KOPT-K1 (cell line): ENCODE measurements around the gene LARP1.

ENCODE experiments used
- H3K27ac ChIP-seq: fragments of 200-600 bp; sonication (generic); 2 replicates; pipeline ENCODE4 v1.5.1; 2016; ENCODE audit warnings: antibody characterized with exemption, mild to moderate bottlenecking, low read depth, low read length; ENCODE audit not compliant: poor library complexity, severe bottlenecking
- H3K36me3 ChIP-seq: fragments of 200-600 bp; sonication (generic); 2 replicates; pipeline ENCODE4 v1.5.1; 2017; ENCODE audit warnings: antibody characterized with exemption, mild to moderate bottlenecking, low read length, moderate library complexity; ENCODE audit not compliant: insufficient read depth
- H3K9me3 ChIP-seq: fragments of 200-600 bp; sonication (generic); 2 replicates; pipeline ENCODE4 v1.5.1; 2017; ENCODE audit warnings: antibody characterized with exemption, low read length, mild to moderate bottlenecking; ENCODE audit not compliant: insufficient read depth, poor library complexity, severe bottlenecking

The LARP1 gene

GRCh38 chr5:154857530-154858296 is 102.5 kb downstream of the LARP1 start:
- Histone ChIP-seq H3K36me3 (peaks cover 18% of the 10 kb centered on the region), H3K27ac (peak overlapping the region; percentile 95), H3K9me3 (no peaks in the 10 kb centered on the region)

GRCh38 chr5:154858297-154858971 is 103.3 kb downstream of the LARP1 start, which contains the start of gene CNOT8:
TSS of gene CNOT8 (plus strand) at chr5:154858627. CDS start at chr5:154863279, 4,652 bp downstream.
- H3K36me3 ChIP-seq, result peaks cover 25% of the 10 kb centered on the region
- peak within 1 kb of the TSS; percentile 95 for H3K27ac ChIP-seq
- no peaks in the 10 kb centered on the region for H3K9me3 ChIP-seq

DNA sequence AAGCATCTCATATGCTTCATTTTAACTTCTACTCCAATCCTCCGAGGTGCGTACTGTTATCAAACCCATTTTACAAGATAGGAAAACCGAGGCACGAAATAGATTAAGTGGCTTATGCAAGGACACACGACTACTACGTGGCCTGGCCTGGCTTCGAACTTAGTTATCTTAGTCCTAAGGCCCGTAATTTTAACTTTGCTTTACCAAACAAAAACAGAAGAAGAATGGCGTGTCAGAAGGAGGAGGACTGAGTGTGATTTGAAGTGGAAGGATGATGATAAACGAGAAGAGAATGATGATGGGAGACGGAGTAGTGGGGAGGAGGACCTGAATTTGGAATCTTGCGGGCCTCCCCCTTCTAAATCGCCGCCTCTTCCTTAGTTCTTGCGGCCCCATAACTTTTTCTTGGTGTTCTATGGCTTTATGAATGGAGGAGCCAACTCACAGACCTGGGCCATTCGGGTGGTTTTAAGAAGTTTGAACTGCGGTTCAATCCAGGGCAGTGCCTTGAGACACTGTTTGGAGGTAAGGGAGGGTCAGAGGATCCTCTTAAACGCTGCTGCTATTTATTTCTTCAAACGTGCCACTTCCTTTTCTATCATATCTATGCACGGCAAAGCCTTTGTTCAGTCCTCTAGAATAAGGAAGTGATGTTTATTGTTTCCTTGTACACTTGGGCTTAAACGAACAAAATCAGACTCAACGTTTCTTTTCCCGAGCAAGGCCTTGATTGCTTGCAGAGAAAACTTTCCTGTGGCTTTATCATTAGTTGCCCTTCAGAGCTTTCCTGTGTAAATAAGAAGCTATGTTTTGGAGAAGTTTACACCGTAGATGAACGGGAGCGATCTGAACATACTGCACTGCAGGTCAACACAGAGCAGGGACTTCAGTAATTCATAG is 104.0 kb downstream of the LARP1 start:
- Histone ChIP-seq H3K27ac (peak overlapping the region; percentile 95), H3K9me3 (no peaks in the 10 kb centered on the region), H3K36me3 (peaks cover 33% of the 10 kb centered on the region)

DNA sequence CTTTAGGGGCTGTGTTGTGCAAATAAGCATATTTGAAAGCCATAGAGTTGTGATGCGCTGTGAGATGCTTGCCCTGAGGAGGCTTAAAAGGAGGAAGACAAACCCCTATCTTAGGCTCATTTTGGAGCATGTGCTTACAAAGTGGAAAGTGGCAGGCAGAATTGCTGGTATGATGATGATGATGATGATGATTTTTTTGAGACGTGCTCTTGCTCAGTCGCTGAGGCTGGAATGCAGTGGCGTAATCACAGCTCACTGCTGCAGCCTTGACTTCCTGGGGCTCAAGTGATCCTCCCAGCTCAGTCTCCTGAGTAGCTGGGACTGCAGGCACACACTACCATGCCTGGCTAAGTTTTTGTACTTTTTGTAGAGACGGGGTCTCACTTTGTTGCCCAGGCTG is 104.9 kb downstream of the LARP1 start:
- H3K27ac ChIP-seq, result peak overlapping the region; percentile 95
- no peaks in the 10 kb centered on the region for H3K9me3 ChIP-seq
- H3K36me3 ChIP-seq, result peaks cover 42% of the 10 kb centered on the region

DNA sequence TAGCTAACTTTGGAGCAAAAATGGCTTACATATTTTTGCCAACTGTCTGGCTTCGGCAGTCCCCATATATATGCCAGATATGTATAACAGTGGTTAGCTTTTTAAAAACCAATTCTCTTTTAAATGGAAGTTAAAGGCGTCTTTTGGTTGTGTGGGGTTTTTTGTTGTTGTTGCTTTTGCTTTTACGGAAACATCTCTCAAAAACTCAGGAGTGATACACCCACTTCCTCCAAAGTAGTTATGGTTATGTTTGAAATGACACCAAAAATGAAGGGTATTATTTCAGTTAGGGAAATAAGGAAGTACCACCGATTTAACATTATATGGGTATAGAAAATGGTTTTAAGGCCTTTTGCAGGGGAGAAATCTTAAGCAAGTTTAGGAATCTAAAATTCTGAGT is 105.6 kb downstream of the LARP1 start:
- Histone ChIP-seq H3K36me3 (peaks cover 48% of the 10 kb centered on the region), H3K27ac (no peak overlapping the region), H3K9me3 (no peaks in the 10 kb centered on the region)

DNA sequence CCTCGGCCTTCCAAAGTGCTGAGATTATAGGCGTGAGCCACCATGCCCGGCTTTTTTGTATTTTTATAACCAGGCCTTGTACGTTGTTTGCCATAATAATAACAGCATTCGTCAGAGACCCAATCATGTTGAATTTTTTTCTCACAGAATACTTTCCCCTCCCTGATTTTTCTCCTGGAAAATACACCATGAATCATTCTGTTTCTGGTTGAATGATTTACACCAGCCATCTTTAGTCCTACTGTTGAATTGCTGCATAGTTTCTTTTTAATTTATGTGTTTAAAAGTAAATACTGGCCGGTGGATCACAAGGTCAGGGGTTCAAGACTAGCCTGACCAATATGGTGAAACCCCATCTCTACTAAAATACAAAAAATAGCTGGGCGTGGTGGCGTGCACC is 106.8 kb downstream of the LARP1 start:
- H3K9me3 ChIP-seq, result no peaks in the 10 kb centered on the region
- no peak overlapping the region for H3K27ac ChIP-seq
- H3K36me3 ChIP-seq, result peaks cover 60% of the 10 kb centered on the region

- H3K27ac ChIP-seq, result no peak overlapping the region
- H3K36me3 ChIP-seq, result peaks cover 67% of the 10 kb centered on the region
- no peaks in the 10 kb centered on the region for H3K9me3 ChIP-seq
Observed at GRCh38 chr5:154862766-154863165, 107.6 kb downstream of the LARP1 start.

GRCh38 chr5:154863291-154864080 is 108.3 kb downstream of the LARP1 start:
- Histone ChIP-seq H3K36me3 (peaks cover 70% of the 10 kb centered on the region), H3K9me3 (no peaks in the 10 kb centered on the region), H3K27ac (no peak overlapping the region)

DNA sequence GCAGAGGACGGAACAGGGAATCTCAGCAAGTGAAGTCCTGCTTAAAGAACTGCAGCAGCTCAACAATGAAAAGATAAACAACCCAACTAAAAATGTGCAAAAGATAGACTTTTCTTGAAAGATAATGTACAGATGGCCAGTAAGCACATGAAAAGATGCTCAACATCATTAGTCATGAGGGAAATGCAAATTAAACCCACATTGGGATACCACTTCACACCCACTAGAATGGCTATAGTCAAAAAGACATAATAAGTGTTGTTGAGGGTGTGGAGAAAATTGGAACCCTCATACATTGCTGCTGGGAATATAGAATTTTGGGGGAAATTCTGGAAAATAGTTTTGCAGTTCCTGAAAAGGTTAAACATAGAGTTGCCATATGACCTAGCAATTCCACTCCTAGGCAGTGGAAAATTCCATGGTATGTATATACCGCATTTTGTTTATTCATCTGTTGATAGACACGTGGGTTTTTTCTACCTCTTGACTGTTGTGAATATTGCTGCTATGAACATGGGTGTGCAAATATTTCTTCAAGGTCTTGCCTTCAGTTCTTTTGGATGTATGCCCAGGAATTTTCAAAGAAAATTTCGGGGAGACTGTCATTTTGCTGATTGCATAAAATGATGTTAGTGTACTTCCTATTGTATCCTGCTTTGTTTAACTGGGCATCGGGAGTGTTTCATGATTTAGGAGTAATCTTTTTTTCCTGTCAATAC is 110.4 kb downstream of the LARP1 start:
- Histone ChIP-seq H3K9me3 (no peaks in the 10 kb centered on the region), H3K27ac (no peak overlapping the region), H3K36me3 (peaks cover 90% of the 10 kb centered on the region)

GRCh38 chr5:154866841-154867240 is 111.7 kb downstream of the LARP1 start:
- H3K9me3 ChIP-seq, result no peaks in the 10 kb centered on the region
- H3K36me3 ChIP-seq, result peaks cover 92% of the 10 kb centered on the region
- H3K27ac ChIP-seq, result no peak overlapping the region
